Measurements from ENCODE around the gene CELF4.

DNA sequence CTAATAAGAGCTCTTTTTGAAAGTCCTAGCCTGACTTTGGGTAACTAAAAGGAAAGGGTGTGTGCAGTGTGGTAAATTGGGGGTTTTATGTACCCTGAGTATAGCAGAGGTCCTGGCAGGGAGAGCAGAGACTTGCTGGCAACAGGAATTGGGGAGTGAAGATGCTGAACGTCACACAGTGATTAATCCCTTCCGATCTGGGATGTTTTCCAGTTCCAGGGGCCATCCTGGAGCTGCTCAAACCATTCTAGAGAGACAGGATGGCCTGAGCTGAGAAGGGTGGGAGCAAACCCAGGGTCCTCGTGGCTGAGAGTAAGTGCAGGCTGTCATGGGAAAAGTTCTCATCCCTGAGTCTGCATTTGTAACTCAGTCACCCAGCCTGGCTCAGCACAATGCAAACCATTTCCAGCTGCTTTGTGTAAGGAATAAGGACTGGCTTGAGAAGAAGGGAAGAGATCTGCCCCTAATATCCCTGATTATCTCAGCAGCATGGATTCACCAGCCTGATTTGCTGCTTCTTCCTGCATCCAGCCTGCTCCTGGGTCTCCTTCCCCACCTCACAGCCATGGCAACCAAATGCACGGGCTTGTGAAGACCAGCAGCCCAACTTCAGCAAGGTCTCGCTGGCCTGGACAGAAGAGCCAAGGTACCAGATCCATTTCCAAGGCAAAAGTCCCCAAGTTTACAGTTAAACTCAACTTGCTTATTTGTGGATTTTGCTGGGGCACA is 47.1 kb upstream of the CELF4 start:
- TF ChIP-seq, protein P1, sequence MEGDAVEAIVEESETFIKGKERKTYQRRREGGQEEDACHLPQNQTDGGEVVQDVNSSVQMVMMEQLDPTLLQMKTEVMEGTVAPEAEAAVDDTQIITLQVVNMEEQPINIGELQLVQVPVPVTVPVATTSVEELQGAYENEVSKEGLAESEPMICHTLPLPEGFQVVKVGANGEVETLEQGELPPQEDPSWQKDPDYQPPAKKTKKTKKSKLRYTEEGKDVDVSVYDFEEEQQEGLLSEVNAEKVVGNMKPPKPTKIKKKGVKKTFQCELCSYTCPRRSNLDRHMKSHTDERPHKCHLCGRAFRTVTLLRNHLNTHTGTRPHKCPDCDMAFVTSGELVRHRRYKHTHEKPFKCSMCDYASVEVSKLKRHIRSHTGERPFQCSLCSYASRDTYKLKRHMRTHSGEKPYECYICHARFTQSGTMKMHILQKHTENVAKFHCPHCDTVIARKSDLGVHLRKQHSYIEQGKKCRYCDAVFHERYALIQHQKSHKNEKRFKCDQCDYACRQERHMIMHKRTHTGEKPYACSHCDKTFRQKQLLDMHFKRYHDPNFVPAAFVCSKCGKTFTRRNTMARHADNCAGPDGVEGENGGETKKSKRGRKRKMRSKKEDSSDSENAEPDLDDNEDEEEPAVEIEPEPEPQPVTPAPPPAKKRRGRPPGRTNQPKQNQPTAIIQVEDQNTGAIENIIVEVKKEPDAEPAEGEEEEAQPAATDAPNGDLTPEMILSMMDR (IDR thresholded peaks at IDR 0.05): no peak
- TF ChIP-seq POLR2A (IDR thresholded peaks at IDR 0.05): no peak
